ENCODE results near the gene LRMDA.

LRMDA gene

GRCh38 chr10:76309070-76309469 lies 877.6 kb downstream of the LRMDA start:
- DNase-seq (ENCODE audit: low read depth in 1 of 2, low spot score in 1 of 2): no peak

DNA sequence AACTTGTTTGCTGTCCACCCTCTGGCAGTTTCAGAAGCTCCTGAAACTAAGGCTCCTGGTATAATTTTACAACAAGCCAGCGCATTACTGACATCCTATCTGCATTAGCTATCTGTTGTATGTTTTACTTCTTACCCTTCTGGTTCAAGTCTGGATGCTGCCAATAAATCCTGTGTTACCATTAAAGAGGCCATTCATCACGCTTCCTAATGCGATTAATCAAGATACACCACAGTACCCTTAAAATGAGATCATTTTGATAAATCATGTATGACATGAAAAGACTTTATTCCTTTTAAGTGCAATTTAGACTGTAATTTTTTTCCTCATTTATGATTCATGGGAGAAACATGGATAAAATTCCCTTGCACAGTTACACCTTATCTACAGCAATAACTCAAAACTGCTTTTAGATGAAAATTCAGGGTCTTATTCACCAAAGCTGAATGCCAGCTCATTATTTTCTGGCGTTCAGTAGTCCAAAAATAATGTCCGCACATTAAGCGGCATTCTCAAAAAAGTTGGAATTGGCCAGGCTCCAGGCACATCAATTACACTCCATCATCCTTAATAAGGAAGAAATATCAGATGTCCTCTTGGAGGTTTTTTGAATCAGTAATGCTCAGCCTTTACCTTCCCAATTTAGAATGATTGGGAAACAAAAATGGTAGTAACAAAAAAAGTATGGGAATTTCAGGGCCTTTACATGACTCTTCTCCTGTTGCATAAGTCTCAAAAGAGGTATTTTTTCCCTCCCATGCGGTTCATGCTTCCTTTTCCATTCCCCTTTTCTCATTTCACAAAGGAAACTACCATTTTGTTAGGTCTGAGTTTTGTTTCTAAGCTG lies 878.5 kb downstream of the LRMDA start:
- DNase-seq (ENCODE audit: low read depth in 1 of 2, low spot score in 1 of 2): no peak

- DNase-seq (ENCODE audit: low read depth in 1 of 2, low spot score in 1 of 2): no peak
Observed at GRCh38 chr10:76310588-76311080, 879.2 kb downstream of the LRMDA start.

GRCh38 chr10:76311752-76312636 lies 880.6 kb downstream of the LRMDA start:
- DNase-seq (ENCODE audit: low read depth in 1 of 2, low spot score in 1 of 2): no peak

- no peak for DNase-seq (ENCODE audit: low read depth in 1 of 2, low spot score in 1 of 2)
Observed at GRCh38 chr10:76315240-76315639, 883.8 kb downstream of the LRMDA start.

DNA sequence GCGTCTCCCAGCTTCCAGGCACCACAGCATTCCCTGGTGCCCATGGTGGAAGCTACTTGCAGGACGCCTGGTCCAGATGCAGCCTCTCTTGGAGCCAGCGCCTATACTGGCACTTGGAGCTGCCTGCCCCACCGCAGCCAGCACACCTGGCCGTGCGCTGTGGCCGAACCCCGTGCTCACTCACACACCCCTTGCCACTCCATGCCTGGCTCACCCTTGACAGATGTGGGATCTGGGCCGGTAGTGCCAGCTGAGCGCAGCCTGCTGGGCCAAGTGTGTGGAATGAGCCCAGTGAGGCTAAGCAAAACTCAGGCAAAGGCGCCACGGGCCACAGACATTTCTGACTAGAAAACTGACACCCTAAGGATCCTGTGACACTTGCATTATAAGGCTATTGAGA lies 884.8 kb downstream of the LRMDA start:
- no peak for DNase-seq (ENCODE audit: low read depth in 1 of 2, low spot score in 1 of 2)

- DNase-seq (ENCODE audit: low read depth in 1 of 2, low spot score in 1 of 2): no peak
Observed at GRCh38 chr10:76317078-76317477, 885.7 kb downstream of the LRMDA start.

DNA sequence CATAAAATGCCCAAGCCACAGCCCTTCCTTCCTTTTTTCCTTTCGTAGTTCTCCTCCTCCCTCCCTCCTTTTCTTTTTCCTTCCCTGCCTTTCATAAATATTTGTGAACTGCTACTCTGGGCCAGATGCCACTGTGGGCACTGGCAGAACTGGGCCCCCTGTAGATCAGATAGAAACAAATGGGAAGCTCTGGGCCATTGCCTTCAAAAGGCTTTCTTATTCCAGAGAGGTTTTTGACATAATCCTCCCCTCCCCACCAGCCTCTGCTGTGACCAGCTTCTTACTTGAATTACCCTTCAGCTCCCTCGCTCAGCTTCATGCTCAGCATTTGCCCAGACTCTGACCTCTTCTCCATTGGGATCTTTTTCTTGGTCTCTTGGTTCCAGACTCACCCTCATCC lies 886.8 kb downstream of the LRMDA start:
- DNase-seq (ENCODE audit: low read depth in 1 of 2, low spot score in 1 of 2): no peak

GRCh38 chr10:76319661-76320060 lies 888.2 kb downstream of the LRMDA start:
- DNase-seq (ENCODE audit: low read depth in 1 of 2, low spot score in 1 of 2): no peak

GRCh38 chr10:76324283-76324682 lies 892.9 kb downstream of the LRMDA start:
- no peak for DNase-seq (ENCODE audit: low read depth in 1 of 2, low spot score in 1 of 2)

DNA sequence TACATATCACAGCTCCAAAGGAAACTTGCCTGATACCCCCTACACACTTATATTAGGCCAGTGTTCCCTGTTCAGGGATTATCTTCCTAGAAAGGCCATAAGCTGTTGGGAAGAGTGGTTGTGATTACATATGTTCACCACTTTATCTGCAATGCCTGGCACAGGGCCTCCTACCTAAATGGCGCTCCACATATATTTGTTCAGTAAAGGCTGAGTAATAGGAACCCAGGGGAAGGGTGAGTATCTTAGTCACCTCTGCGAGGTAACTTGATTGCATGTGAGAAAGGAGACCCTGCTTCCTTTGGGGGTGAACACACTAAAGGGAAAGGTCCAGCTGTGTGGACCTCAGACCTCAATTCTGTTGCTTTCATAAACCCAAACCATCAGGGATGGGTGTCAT lies 896.0 kb downstream of the LRMDA start:
- no peak for DNase-seq (ENCODE audit: low read depth in 1 of 2, low spot score in 1 of 2)

DNA sequence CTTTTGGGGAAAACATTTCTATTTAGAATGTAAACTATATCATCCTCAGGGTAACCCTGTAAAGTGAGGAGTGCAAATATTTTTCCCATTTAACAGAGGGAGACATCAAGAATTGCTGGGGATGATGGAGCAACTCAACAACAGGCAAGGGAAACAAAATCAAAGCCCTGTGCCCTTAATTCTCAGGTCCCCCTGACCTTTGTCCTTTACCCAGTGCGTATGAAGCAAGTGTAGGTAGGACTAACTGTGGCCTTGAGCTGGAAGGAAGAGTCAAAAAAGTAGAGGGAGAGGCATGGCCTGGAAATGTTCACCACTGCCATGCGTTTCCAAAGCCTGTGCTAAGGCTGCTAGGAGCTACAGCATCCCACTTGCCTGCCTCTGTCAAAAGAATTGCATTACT lies 896.9 kb downstream of the LRMDA start:
- no peak for DNase-seq (ENCODE audit: low read depth in 1 of 2, low spot score in 1 of 2)

GRCh38 chr10:76329891-76330575 lies 898.6 kb downstream of the LRMDA start:
- no peak for DNase-seq (ENCODE audit: low read depth in 1 of 2, low spot score in 1 of 2)

- DNase-seq (ENCODE audit: low read depth in 1 of 2, low spot score in 1 of 2): no peak
Observed at GRCh38 chr10:76331742-76332141, 900.3 kb downstream of the LRMDA start.

- DNase-seq (ENCODE audit: low read depth in 1 of 2, low spot score in 1 of 2): no peak
Observed at GRCh38 chr10:76333326-76333725, 901.9 kb downstream of the LRMDA start.

- no peak for DNase-seq (ENCODE audit: low read depth in 1 of 2, low spot score in 1 of 2)
Observed at GRCh38 chr10:76333796-76334195, 902.4 kb downstream of the LRMDA start.

GRCh38 chr10:76334255-76334654 lies 902.8 kb downstream of the LRMDA start:
- no peak for DNase-seq (ENCODE audit: low read depth in 1 of 2, low spot score in 1 of 2)

GRCh38 chr10:76336213-76336963 lies 905.0 kb downstream of the LRMDA start:
- DNase-seq (ENCODE audit: low read depth in 1 of 2, low spot score in 1 of 2): no peak

DNA sequence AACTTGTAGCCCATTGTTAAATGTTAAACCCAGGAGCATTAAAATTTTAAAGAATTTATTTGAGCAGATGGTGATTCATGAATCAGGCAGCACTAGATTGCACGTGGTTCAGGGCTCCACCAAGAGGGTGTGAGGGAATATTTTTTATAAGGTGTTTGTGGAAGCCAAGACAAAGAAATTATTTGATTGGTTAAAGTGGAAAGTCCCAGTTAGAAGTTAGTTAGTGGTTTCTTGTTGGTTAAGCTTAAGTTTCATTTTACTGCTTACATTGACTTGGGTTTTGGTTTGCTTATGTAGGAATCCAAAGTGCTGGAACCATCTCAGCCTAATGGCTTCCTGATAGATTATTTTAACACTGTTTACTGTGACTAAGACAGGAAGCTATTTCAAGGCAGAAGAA lies 906.2 kb downstream of the LRMDA start:
- DNase-seq (ENCODE audit: low read depth in 1 of 2, low spot score in 1 of 2): no peak

GRCh38 chr10:76338187-76338586 lies 906.8 kb downstream of the LRMDA start:
- no peak for DNase-seq (ENCODE audit: low read depth in 1 of 2, low spot score in 1 of 2)

DNA sequence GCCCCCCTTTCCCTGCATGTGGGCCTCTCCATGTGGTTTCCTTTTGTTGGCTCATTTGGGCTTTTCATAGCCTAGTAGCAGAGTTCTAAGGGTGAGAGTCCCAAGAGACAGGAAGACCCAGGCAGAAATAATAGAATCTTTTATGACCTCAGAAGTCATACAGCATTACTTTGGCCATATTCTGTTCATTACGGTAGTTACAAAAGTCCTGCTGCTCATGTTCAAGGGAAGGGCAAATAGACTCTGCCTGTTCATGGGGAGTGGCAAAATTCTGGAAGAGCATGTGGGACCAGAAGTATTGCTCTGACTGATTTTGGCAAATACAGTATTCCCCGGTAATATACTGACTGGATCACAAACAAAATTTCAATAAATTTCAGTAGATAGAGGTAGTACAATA lies 910.3 kb downstream of the LRMDA start:
- no peak for DNase-seq (ENCODE audit: low read depth in 1 of 2, low spot score in 1 of 2)

Data from activated T-helper 1 cell treated with anti-CD3 and anti-CD28 coated beads, Interleukin-2, amount 50 U/mL, for 16 hours (primary cell).